Cardiac septum (tissue), 1 donor: ENCODE data around the gene CTNNBL1. TPM values are rescaled to one million over a fixed set of nuclear protein-coding genes. Genes with fewer than 3 reads are reported as not detected.

ENCODE experiments used
- DNase-seq: peaks from one replicate; pipeline ENCODE4 v3.0.0-alpha.2; 2020; ENCODE audit warnings: low spot score
- intact Hi-C: fragments of 100-400 bp; cut with DNase I; formaldehyde crosslinking; loops from one replicate; pipeline ENCODE4 v1.14.0; 2022
- total RNA-seq: library from RNA; stranded (reverse); fragmentation: NEBNext Ultra II Directional; extraction: Animal tissue kit (Norgen Biotek cat#: 25700); gene quantifications from one replicate; pipeline ENCODE4 v1.2.1, GENCODE V29; 2021
- donor health status: DM: no; HTN: no; CAD: no.

CTNNBL1 gene
- total RNA-seq, 1 donor from 2014 or later = 42.1 TPM

DNA sequence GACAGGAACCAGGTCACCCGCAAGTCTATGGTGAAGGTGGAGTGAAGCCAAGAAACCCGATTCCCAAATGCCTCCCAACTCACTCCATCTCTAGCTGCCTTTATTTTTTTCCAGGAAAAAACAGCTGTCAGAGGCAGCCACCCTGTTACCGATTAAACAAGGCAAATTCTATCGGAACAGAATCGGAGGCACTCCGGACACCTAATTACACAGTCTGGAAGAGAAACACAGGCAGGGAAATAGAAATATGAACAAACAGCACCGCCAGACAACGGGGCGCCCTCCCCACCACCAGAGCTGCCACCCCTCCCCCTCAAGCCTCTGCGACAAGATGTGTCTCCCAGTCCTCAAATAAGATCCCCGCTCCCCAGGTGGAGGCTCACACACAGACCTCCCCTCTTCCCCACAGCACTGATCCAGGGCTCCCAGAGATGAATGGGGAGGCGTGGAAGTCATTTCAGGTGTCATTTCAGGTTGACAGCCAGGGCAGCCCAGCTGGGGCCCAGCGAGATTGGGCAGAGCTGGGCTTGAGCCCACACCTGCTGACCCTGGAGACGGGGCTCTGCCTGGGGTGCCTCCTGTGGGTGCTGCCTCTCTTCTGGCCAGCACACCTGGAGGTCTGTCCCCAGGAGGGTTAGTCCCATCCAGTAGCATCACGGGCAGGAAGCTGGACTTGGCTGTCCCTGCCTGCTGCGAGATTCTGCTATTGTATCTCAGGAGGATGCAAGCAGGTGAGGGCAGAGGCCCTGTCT, 189.3 kb downstream of the CTNNBL1 start:
- intact Hi-C loops = loop anchor here (5.0 kb wide), 1 partner anchor 109 kb away; no protein-coding TSS in a partner anchor
- DNase-seq = no peak

DNA sequence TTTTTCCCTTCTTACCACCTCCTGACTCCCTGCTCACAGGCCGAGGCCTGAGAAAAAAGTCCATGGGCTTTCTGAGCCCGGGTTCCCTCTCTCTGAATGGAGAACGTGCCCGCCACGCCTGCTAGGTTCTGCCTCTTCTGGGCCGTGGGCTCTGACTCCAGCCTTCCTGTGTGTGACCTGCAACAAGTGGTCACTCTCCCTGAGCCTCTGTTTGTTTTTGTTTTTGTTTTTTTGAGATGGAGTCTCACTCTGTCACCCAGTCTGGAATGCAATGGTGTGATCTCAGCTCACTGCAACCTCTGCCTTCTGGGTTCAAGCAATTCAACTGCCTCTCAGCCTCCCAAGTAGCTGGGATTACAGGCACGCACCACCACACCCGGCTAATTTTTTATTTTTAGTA, 191.2 kb downstream of the CTNNBL1 start:
- intact Hi-C loops = no loop called here
- no peak for DNase-seq

DNA sequence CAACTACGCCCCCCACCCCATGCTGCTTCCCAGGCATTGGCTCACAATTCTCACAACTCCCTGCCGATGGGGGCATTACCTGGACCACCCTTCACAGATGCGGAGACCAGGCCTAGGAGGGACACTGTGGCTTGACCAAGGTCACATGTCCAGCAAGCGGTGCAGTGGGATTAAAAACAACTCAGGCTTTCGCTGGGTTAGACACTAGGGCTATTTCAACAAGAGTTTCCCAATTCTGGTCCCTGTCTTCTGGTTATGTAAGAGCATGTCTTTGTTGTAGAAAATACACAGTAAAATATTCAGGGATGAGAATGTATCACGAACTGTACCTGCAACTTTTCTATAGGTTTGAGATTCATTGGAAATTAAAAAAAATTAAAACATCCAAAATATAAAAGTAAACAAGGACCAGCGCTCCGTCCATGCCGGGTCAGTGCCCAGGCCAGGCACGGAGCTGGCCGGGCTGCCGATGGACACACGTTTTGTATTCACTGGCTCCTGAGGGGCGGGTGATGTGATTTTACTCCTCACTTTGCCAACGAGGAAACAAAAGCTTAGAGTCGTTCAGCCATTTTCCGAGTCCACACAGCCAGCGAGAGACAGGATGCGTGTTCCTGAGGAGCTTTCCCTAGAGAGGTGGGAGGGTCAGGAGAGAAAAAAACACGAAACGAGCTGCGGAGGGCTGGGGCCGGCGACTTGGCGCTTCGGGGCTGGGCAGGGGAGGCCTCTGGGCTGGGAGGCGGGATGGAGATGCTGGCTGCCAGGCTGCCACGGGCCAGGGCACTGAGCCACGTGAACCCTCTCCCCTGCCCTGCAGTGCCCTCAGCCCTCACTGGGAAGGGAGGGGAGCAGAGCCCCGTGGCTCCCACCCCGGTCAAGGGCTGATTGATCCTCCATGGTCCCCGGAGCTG, 192.0 kb downstream of the CTNNBL1 start:
- intact Hi-C loops = no loop called here
- DNase-seq = no peak

DNA sequence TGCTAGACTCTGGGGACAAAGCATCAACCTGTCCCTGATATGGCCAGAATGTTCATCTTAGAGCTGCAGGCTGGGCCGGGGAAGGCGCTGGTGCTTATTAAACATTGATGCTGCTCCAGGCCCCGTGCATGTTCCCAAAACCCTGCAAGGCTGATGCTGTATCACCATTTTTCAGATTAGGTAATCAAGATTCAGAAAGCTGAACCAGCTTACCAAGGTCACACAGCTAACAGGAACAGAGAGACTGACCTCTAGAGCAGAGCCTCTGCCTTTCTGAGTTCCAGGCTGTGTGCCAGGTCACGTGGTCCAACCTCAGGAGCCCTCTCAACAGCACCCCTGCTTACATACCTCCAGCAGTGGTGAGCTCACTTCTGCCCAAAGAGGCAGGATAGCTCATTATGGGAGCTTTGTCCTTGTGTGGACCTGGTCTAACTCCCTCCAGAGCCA, 193.0 kb downstream of the CTNNBL1 start:
- peak; percentile 82 for DNase-seq
- intact Hi-C loops = no loop called here

DNA sequence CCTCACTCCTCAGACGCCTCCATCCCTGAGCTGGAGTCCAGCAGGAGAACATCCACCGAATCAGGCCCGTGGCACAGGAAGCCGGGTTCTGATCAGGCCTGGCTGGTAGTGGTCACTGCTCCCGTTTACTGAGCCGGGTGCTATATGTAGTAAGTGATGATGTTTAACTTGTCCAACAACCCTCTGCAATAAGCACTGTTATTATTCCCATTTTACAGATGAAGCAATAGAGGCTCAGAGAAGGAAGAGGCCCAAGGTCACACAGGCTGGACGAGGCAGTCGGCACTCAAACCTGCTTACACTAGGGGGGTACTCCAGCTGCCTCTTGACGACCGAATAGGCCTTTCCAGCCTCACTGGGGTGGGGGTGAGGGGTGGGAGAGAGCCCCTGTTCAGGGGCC, 194.8 kb downstream of the CTNNBL1 start:
- no peak for DNase-seq
- intact Hi-C loops = no loop called here

- intact Hi-C loops = no loop called here
- no peak for DNase-seq
Observed at GRCh38 chr20:37890108-37890507, 196.3 kb downstream of the CTNNBL1 start.

DNA sequence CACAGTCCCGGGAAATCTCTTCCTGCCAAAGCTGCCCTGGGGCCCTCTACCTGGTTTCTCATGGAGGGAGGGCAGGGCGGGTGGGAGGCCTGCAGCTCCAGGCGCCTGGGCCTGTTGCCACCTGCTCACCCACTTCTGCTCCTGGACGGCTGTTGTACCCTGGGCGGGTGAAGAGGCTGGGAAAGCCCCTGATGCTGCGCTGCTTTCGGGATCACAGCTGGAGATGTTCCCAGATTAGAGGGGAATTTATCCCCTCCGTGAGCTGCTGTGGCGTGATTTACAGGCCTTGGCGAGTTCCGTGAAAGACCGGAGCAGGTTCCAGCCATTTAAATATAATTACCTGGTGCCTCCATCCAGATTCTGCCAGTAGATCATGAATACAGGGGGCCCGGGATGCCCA, 196.8 kb downstream of the CTNNBL1 start:
- no peak for DNase-seq
- intact Hi-C loops = no loop called here

DNA sequence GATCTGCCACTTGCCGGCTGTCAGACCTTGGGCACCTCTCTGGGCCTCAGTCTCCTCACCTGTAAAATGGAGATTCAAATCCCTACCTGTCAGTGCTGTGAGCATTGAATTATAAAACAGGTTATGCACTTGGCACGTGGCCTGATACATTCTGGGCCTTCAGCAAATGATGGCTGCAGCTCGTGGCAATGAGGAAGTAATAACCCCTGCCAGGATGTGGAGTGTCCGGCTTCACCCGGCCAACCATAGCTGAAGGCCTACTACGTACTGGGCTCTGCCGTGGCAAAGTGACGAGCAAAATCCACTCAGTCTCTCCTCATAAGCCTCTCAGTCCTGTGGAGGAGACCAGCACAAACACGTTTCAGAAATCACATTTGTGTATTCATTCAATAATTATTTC, 198.2 kb downstream of the CTNNBL1 start:
- no peak for DNase-seq
- intact Hi-C loops = no loop called here

DNA sequence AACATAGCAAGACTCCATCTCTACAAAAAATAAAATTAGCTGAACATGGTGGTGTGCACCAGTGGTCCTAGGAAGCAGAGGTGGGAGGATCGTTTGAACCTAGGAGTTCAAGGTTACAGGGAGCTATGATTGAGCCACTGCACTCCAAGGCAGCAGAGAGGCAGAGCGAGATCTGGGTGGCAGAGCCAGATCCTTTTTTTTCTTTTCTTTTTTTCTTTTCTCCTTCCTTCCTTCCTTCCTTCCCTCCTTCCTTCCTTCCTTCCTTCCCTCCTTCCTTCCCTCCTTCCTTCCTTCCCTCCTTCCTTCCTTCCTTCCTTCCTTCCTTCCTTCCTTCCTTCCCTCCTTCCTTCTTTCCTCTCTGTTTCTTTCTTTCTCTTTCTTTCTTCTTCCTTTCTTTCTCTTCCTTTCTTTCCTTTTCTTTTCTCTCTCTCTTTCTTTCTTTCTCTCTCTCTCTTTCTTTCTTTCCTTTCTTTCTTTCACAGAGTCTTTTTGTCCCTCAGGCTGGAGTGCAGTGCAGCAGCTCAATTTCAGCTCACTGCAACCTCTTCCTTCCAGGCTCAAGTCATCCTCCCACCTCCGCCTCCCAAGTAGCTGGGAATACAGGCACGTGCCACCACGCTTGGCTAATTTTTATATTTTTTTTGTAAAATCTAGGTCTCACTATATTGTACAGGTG, 199.9 kb downstream of the CTNNBL1 start:
- intact Hi-C loops = no loop called here
- no peak for DNase-seq

- no peak for DNase-seq
- intact Hi-C loops = no loop called here
Observed at GRCh38 chr20:37894454-37894853, 200.6 kb downstream of the CTNNBL1 start.

DNA sequence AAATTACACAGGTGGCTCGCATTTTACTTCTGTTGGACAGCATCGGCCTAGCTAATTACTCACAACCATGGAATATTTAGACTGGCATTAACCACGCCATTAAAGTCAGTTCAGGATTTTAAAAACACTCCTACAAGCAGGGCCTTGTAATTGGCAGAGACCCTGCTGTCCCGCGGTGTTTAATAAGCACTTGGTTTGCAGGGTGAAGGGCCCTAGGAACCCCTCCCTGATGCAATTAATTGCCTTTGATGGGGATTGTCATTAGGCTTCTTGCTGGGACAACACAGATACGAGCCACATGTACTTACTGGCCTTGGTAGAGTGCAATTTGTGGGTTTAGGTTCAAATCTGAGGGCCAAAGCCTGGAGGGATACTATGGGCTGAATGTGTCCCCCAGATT, 201.3 kb downstream of the CTNNBL1 start:
- intact Hi-C loops = loop anchor here (5.0 kb wide), 1 partner anchor 138 kb away; no protein-coding TSS in a partner anchor
- DNase-seq = no peak

GRCh38 chr20:37896932-37897548, 203.2 kb downstream of the CTNNBL1 start:
- no peak for DNase-seq
- intact Hi-C loops = loop anchor here (5.0 kb wide), 1 partner anchor 140 kb away; no protein-coding TSS in a partner anchor

GRCh38 chr20:37898233-37899104, 204.6 kb downstream of the CTNNBL1 start:
- intact Hi-C loops = loop anchor here (5.0 kb wide), 1 partner anchor 141 kb away; no protein-coding TSS in a partner anchor
- no peak for DNase-seq

- intact Hi-C loops = loop anchor here (5.0 kb wide), 2 partner anchors 93 to 142 kb away; no protein-coding TSS in a partner anchor
Observed at GRCh38 chr20:37899105-37900045, 205.5 kb downstream of the CTNNBL1 start.

GRCh38 chr20:37901240-37901639, 207.4 kb downstream of the CTNNBL1 start:
- intact Hi-C loops = loop anchor here (5.0 kb wide), 1 partner anchor 91 kb away; no protein-coding TSS in a partner anchor
- DNase-seq = no peak

More at GRCh38 chr20:37899105-37900045, 205.5 kb downstream of the CTNNBL1 start:
- DNase-seq = no peak

DNA sequence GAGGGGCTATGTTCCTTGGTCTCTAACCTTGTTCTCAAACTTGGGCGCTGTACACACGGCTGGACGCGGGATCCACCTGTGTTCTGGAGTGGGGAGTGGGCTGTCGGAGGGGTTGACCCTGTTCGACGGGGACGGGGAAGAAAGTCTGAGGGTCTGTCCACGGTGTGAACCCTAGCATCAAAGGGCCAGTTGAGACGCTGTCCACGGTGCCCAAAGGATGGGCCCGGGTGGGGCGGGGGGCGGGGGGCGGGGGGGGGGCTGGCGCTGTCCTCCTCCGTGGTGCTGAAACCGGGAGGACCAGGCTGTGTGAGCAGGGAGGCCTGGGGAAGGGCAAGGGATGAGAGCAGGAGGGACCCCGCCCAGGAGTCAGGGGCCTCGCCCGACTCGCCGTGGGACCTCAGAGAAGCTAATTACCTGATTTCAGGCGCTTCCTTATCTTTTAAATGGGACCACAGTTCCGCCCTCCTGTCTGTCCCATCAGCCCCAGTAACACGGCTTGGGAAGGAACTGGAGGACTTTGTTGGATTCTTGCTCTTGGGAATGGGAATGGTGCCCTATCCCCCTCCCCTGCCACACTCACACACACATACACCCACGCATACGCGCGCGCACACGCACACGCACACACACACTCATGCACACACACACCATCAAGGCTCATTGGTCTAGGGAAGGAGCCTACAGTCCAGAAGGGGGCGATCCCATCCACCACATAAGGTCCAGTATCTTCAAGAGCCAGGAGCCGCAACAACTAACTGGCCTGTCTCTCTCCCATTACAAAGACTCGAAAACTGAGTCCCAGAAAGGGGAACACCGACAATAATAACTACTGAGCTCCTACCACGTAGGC, 208.0 kb downstream of the CTNNBL1 start:
- DNase-seq = no peak
- intact Hi-C loops = loop anchor here (5.0 kb wide), 1 partner anchor 90 kb away; no protein-coding TSS in a partner anchor
